HepG2 (cell line): ENCODE data around the gene ACTN3. TPM values are rescaled to one million over a fixed set of nuclear protein-coding genes. Genes with fewer than 3 reads are reported as not detected.

Experiments
- CCAR2 ChIP-seq: fragments of 200-400 bp; formaldehyde crosslinking; optimal IDR thresholded peaks from 2 replicates; pipeline ENCODE3; 2018; ENCODE audit warnings: low read depth, mild to moderate bottlenecking, low read length, moderate library complexity
- GATAD2A ChIP-seq: IDR thresholded peaks from 2 replicates; pipeline ENCODE4 v1.6.1; 2016
- HNF4A ChIP-seq: sonication (generic); formaldehyde crosslinking; IDR thresholded peaks from 2 replicates; pipeline ENCODE4 v1.4.0; 2020; ENCODE audit warnings: missing genetic modification reagents
- MYNN ChIP-seq: sonication (generic); formaldehyde crosslinking; IDR thresholded peaks from 2 replicates; pipeline ENCODE4 v1.4.0; 2020; ENCODE audit warnings: mild to moderate bottlenecking, low read depth, missing genetic modification reagents
- PAWR ChIP-seq: sonication (generic); formaldehyde crosslinking; IDR thresholded peaks from 2 replicates; pipeline ENCODE4 v1.4.0; 2020; ENCODE audit warnings: missing genetic modification reagents, mild to moderate bottlenecking, borderline replicate concordance
- RORA ChIP-seq: sonication (generic); formaldehyde crosslinking; IDR thresholded peaks from 2 replicates; pipeline ENCODE4 v1.5.0; 2020; ENCODE audit warnings: mild to moderate bottlenecking, missing genetic modification reagents, moderate library complexity
- ZC3H13 ChIP-seq: sonication (generic); formaldehyde crosslinking; IDR thresholded peaks from 2 replicates; pipeline ENCODE4 v1.8.1; 2023; ENCODE audit warnings: mild to moderate bottlenecking, missing genetic modification reagents, moderate library complexity
- ZFP82 ChIP-seq: sonication (generic); formaldehyde crosslinking; IDR thresholded peaks from 2 replicates; pipeline ENCODE4 v1.5.1; 2020; ENCODE audit warnings: mild to moderate bottlenecking, missing genetic modification reagents, borderline replicate concordance
- ZNF142 ChIP-seq: sonication (generic); formaldehyde crosslinking; IDR thresholded peaks from 2 replicates; pipeline ENCODE4 v1.4.0; 2020; ENCODE audit warnings: missing genetic modification reagents
- ZNF234 ChIP-seq: sonication (generic); formaldehyde crosslinking; conservative IDR thresholded peaks from 2 replicates; pipeline ENCODE4 v1.5.1; 2020; ENCODE audit warnings: mild to moderate bottlenecking, missing genetic modification reagents
- ZNF281 ChIP-seq: sonication (generic); formaldehyde crosslinking; IDR thresholded peaks from 2 replicates; pipeline ENCODE4 v1.4.0; 2020; ENCODE audit warnings: missing genetic modification reagents, borderline replicate concordance
- ZNF34 ChIP-seq: sonication (generic); formaldehyde crosslinking; IDR thresholded peaks from 2 replicates; pipeline ENCODE4 v1.4.0; 2020; ENCODE audit warnings: mild to moderate bottlenecking, missing genetic modification reagents, borderline replicate concordance
- ZNF574 ChIP-seq: sonication (generic); formaldehyde crosslinking; IDR thresholded peaks from 2 replicates; pipeline ENCODE4 v1.4.0; 2020; ENCODE audit warnings: missing genetic modification reagents
- ZNF709 ChIP-seq: sonication (generic); formaldehyde crosslinking; IDR thresholded peaks from 2 replicates; pipeline ENCODE4 v1.5.0; 2020; ENCODE audit warnings: mild to moderate bottlenecking, missing genetic modification reagents
- ZUFSP ChIP-seq: sonication (generic); formaldehyde crosslinking; IDR thresholded peaks from 2 replicates; pipeline ENCODE4 v1.9.0; 2021; ENCODE audit warnings: missing genetic modification reagents, mild to moderate bottlenecking, borderline replicate concordance
- polyA plus RNA-seq, 8 experiments: library from polyadenylated mRNA; depleted of rRNA in 3 of 8; stranded (reverse) in 7 of 8; unstranded in 1 of 8; fragments of >200 nt; fragmentation: Illumina TruSeq in 4 of 8; extraction: Trizol in 4 of 8; gene quantifications; 2 replicates each; pipeline versions ENCODE4 v1.2.1 to v1.2.3, GENCODE V29; 2011 to 2016; ENCODE audit warnings: low read depth in 4 of 8, missing spikeins in 1 of 8, mixed read lengths in 1 of 8; ENCODE audit not compliant: insufficient read depth in 1 of 8
- total RNA-seq, 5 experiments: library from RNA; depleted of rRNA; stranded (reverse); fragments of >200 nt; fragmentation: Illumina TruSeq; extraction: Trizol; gene quantifications; 2 replicates each; pipeline ENCODE4 v1.2.3, GENCODE V29; 2016; ENCODE audit warnings: low read depth in 1 of 5

The ACTN3 gene
- total and polyA plus RNA-seq, 2 of the 13 experiments (the other 11 are each of a cell fraction or from before 2014, with no cell fraction given): 0.04 to 0.09 TPM

- TF ChIP-seq CCAR2: no peak
- no peak; the same call in 1 of the 2 replicates for TF ChIP-seq ZNF281
- TF ChIP-seq ZNF34 (CRISPR knock-in tag): 0 out of 2 replicates have a peak, but pooled peaks have one; percentile 63
- no peak for TF ChIP-seq PAWR (CRISPR knock-in tag)
- no peak for TF ChIP-seq MYNN (CRISPR knock-in tag)
- TF ChIP-seq ZNF142 (CRISPR knock-in tag): 0 out of 2 replicates have a peak, but pooled peaks have one; percentile 22
- no peak for TF ChIP-seq HNF4A (CRISPR knock-in tag)
- no peak for TF ChIP-seq ZNF234 (CRISPR knock-in tag)
- no peak; the same call in 1 of the 2 replicates for TF ChIP-seq ZC3H13 (CRISPR knock-in tag)
- TF ChIP-seq ZNF574: peak; percentile 66
- TF ChIP-seq ZFP82 (CRISPR knock-in tag): no peak
- no peak for TF ChIP-seq ZUFSP (CRISPR knock-in tag)
- no peak for TF ChIP-seq RORA
- peak; percentile 24; the same call in 1 of the 2 replicates for TF ChIP-seq GATAD2A (CRISPR knock-in tag)
- TF ChIP-seq ZNF709 (CRISPR knock-in tag): 0 out of 2 replicates have a peak, but pooled peaks have one; percentile 11
Measured at GRCh38 chr11:66545701-66546367, 869 bp upstream of the ACTN3 start, which contains the start of gene ZDHHC24 (continued).
